Measurements from ENCODE around the gene DLG2. TPM values are rescaled to one million over a fixed set of nuclear protein-coding genes. Genes with fewer than 3 reads are reported as not detected.

Gene DLG2
- total and polyA plus RNA-seq, 2 of the 4 experiments (the other 2 are of a cell fraction), result 0.31 to 0.36 TPM

DNA sequence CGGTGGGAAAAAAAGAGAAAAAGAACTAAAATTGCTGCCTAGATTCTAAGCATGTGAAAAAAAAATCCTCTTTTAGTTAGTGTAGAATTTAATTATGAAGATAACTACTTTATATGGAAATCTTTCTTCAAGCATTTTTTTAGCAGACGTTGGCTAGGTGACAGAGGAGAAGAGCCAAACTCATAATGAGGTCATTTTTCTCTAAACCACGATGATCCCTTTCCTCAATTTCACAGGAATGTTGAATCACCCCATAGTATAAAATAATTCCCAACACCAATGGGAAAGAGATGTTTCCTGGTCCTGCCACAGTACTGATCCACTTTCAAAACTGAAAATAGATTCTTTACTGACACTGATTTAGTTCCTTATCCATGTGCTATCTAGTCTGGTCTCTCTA lies 319.8 kb downstream of the DLG2 start:
- H4K5ac ChIP-seq (ENCODE audit: low read depth, low read length), result no peak overlapping the region
- H2BK5ac ChIP-seq (ENCODE audit: low read depth, low read length, poor library complexity, severe bottlenecking), result no peak overlapping the region
- H2BK120ac ChIP-seq (ENCODE audit: low read depth, low read length), result no peak overlapping the region
- H3K56ac ChIP-seq (ENCODE audit: extremely low read depth, insufficient read depth, low read length), result no peak overlapping the region
- H3K14ac ChIP-seq (replicated peaks; ENCODE audit: low read depth, low read length), result no peak overlapping the region
- dilution Hi-C loops (cut with HindIII; ENCODE audit: low sequenced_read_pairs, unreplicated experiment) (no loop called here), intact Hi-C loops (cut with micrococcal nuclease) (no loop called here), in situ Hi-C loops (cut with MboI; ENCODE audit: low sequenced_read_pairs) (no loop called here)
- no peak overlapping the region for H3K4me2 ChIP-seq (ENCODE audit: low read depth, low read length)
- H3K79me1 ChIP-seq (ENCODE audit: low read depth in 1 of 2, low read length in 2 of 2), result no peaks in the 10 kb centered on the region
- H2AK5ac ChIP-seq (ENCODE audit: low read depth, low read length), result no peak overlapping the region
- no peaks in the 10 kb centered on the region for H3K9me3 ChIP-seq (ENCODE audit: control insufficient read depth, insufficient read depth, low read length)
- no peak overlapping the region for H3K9ac ChIP-seq (ENCODE audit: low read depth, low read length)
- no peak overlapping the region for H3K27ac ChIP-seq (ENCODE audit: insufficient read depth, low read length)
- no peak overlapping the region for H2BK15ac ChIP-seq (ENCODE audit: low read depth, low read length)
- H3K23ac ChIP-seq (ENCODE audit: low read depth, low read length), result no peak overlapping the region
- CTCF ChIA-PET, result no interaction called here
- ATAC-seq (ENCODE audit: low read depth) (no peak), DNase-seq (no peak)
- H4K8ac ChIP-seq (ENCODE audit: low read depth in 2 of 2, low read length in 2 of 2), result no peak overlapping the region
- TF ChIP-seq RAD21 (IDR thresholded peaks at IDR 0.05; ENCODE audit: low read length), result no peak
- TF ChIP-seq MAFK (IDR thresholded peaks at IDR 0.05; ENCODE audit: low read depth, low read length), result no peak
- no peak for TF ChIP-seq MXI1 (IDR thresholded peaks at IDR 0.05; ENCODE audit: borderline replicate concordance, low read depth, low read length)
- no peak for TF ChIP-seq CHD1 (IDR thresholded peaks at IDR 0.05; ENCODE audit: low read depth, low read length)
- TF ChIP-seq, protein P1, sequence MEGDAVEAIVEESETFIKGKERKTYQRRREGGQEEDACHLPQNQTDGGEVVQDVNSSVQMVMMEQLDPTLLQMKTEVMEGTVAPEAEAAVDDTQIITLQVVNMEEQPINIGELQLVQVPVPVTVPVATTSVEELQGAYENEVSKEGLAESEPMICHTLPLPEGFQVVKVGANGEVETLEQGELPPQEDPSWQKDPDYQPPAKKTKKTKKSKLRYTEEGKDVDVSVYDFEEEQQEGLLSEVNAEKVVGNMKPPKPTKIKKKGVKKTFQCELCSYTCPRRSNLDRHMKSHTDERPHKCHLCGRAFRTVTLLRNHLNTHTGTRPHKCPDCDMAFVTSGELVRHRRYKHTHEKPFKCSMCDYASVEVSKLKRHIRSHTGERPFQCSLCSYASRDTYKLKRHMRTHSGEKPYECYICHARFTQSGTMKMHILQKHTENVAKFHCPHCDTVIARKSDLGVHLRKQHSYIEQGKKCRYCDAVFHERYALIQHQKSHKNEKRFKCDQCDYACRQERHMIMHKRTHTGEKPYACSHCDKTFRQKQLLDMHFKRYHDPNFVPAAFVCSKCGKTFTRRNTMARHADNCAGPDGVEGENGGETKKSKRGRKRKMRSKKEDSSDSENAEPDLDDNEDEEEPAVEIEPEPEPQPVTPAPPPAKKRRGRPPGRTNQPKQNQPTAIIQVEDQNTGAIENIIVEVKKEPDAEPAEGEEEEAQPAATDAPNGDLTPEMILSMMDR (conservative IDR thresholded peaks at IDR 0.05; ENCODE audit: low read depth, low read length), result no peak
- TF ChIP-seq RFX5 (IDR thresholded peaks at IDR 0.05; ENCODE audit: low read depth, low read length), result no peak
- no peak for TF ChIP-seq CEBPB (IDR thresholded peaks at IDR 0.05; ENCODE audit: low read depth, low read length)
- TF ChIP-seq NFE2L2 (IDR thresholded peaks at IDR 0.05; ENCODE audit: low read depth, low read length), result no peak
- no peak for TF ChIP-seq SMC3 (IDR thresholded peaks at IDR 0.05; ENCODE audit: low read depth, low read length)
- TF ChIP-seq, protein P2, sequence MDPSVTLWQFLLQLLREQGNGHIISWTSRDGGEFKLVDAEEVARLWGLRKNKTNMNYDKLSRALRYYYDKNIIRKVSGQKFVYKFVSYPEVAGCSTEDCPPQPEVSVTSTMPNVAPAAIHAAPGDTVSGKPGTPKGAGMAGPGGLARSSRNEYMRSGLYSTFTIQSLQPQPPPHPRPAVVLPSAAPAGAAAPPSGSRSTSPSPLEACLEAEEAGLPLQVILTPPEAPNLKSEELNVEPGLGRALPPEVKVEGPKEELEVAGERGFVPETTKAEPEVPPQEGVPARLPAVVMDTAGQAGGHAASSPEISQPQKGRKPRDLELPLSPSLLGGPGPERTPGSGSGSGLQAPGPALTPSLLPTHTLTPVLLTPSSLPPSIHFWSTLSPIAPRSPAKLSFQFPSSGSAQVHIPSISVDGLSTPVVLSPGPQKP (IDR thresholded peaks at IDR 0.05; ENCODE audit: borderline replicate concordance, low read depth, low read length), result no peak
- TF ChIP-seq MAZ (IDR thresholded peaks at IDR 0.05; ENCODE audit: borderline replicate concordance, low read depth, low read length), result no peak
- TF ChIP-seq, protein P3, sequence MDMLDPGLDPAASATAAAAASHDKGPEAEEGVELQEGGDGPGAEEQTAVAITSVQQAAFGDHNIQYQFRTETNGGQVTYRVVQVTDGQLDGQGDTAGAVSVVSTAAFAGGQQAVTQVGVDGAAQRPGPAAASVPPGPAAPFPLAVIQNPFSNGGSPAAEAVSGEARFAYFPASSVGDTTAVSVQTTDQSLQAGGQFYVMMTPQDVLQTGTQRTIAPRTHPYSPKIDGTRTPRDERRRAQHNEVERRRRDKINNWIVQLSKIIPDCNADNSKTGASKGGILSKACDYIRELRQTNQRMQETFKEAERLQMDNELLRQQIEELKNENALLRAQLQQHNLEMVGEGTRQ (IDR thresholded peaks at IDR 0.05; ENCODE audit: low read depth, low read length), result no peak
- TF ChIP-seq RCOR1 (IDR thresholded peaks at IDR 0.05; ENCODE audit: insufficient replicate concordance, low read length), result no peak
- TF ChIP-seq POLR2A (IDR thresholded peaks at IDR 0.05; ENCODE audit: low read depth, low read length), result no peak
- WGBS, 2 experiments (ENCODE audit: extremely low coverage in 2 of 2, insufficient read length in 1 of 2), result no CpG with 5 or more reads among the region's 3 CpGs
- H4K20me1 ChIP-seq (ENCODE audit: insufficient read depth, low read length), result no peaks in the 10 kb centered on the region
- no peaks in the 10 kb centered on the region for H3K36me3 ChIP-seq (ENCODE audit: control insufficient read depth, insufficient read depth, low read length)
- no peak overlapping the region for H2AK9ac ChIP-seq (replicated peaks; ENCODE audit: low read depth, low read length, poor library complexity)
- no TSS peak for BruUV-seq (replicated peaks)
- H4K91ac ChIP-seq (ENCODE audit: insufficient read depth, low read depth, low read length), result no peak overlapping the region
- H3K4ac ChIP-seq (ENCODE audit: low read depth, low read length), result no peak overlapping the region
- POLR2A ChIA-PET (ENCODE audit: unreplicated experiment), result no interaction called here
- no peak overlapping the region for H2AFZ ChIP-seq (replicated peaks; ENCODE audit: low read length, poor library complexity)
- H3K4me1 ChIP-seq (ENCODE audit: control insufficient read depth, insufficient read depth, low read length), result no peaks in the 10 kb centered on the region
- H3K18ac ChIP-seq (ENCODE audit: low read depth, low read length), result no peak overlapping the region
- H3K9me1 ChIP-seq (ENCODE audit: insufficient read depth, low read length), result no peaks in the 10 kb centered on the region
- no peak overlapping the region for H3K4me3 ChIP-seq (ENCODE audit: insufficient read depth, low read depth, low read length)
- no peak overlapping the region for H2BK20ac ChIP-seq (ENCODE audit: low read depth, low read length)
- H3K27me3 ChIP-seq (ENCODE audit: control insufficient read depth, insufficient read depth, low read length), result no peaks in the 10 kb centered on the region

All from IMR-90 (cell line).